Measurements from ENCODE around the gene TMEM254. TPM values are rescaled to one million over a fixed set of nuclear protein-coding genes. Genes with fewer than 3 reads are reported as not detected.
"Not testable (repeated sequence)": the region's sequence is repeated elsewhere in the genome, so short reads cannot be mapped to it uniquely, and the experiment has no call there.

The TMEM254 gene
- total RNA-seq, 6 experiments from 2014 or later: 18.1 to 33.7 (median 30.8) TPM

DNA sequence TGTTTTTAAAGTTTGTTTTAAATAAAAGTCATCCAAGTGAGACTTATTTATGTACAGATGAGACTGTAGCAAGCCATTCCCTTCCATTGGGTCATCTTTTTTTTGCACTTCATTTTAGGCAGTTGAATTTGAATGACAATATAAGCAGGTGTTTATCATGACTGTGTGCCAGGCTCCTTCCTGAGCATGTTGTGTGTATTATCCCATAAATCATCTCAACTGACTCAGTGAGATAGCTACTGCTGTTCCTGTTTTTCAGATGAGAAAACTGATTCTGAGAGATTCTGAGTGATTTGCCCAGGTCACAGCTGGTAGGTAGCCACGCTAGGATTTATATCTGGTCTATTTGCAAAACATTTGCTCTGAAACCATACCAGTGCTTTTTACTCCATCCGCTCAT lies 11.7 kb downstream of the TMEM254 start:
- H3K36me3 ChIP-seq: no peaks in the 10 kb centered on the region
- intact Hi-C loops (cut with DNase I): no loop called here
- no peak overlapping the region for H3K27ac ChIP-seq
- no peaks in the 10 kb centered on the region for H3K4me1 ChIP-seq
- 65% methylated on average over 2 of the region's 2 CpGs for WGBS (ENCODE audit: insufficient coverage, low coverage, low lambda C conversion rate, missing lambda C conversion rate)
- DNase-seq: no peak
- no peak overlapping the region for H3K4me3 ChIP-seq
- H3K27me3 ChIP-seq: no peaks in the 10 kb centered on the region
- H3K9me3 ChIP-seq: no peaks in the 10 kb centered on the region
- ATAC-seq: no peak
- TF ChIP-seq, protein P1, sequence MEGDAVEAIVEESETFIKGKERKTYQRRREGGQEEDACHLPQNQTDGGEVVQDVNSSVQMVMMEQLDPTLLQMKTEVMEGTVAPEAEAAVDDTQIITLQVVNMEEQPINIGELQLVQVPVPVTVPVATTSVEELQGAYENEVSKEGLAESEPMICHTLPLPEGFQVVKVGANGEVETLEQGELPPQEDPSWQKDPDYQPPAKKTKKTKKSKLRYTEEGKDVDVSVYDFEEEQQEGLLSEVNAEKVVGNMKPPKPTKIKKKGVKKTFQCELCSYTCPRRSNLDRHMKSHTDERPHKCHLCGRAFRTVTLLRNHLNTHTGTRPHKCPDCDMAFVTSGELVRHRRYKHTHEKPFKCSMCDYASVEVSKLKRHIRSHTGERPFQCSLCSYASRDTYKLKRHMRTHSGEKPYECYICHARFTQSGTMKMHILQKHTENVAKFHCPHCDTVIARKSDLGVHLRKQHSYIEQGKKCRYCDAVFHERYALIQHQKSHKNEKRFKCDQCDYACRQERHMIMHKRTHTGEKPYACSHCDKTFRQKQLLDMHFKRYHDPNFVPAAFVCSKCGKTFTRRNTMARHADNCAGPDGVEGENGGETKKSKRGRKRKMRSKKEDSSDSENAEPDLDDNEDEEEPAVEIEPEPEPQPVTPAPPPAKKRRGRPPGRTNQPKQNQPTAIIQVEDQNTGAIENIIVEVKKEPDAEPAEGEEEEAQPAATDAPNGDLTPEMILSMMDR (IDR thresholded peaks at IDR 0.05): no peak
- no peak for TF ChIP-seq POLR2A (IDR thresholded peaks at IDR 0.05)

DNA sequence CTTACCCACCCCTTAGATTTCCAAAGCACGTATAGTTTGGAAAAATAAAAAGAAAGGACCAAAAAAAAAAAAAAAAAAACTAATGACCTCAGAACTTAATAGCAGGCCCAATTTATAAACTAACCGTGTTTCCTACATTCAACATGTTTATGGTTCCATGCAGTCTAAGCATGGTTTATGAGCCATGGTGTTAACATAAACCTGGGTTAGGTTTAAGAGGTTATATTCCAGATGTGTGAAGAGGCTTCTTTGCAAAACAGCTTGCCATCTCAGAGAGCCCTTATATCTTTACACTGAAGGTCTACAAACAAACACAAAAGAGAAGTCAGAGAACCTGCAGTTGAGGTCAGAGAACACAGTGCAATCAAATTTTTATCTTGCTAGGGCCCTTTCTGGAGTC lies 15.8 kb downstream of the TMEM254 start:
- no peaks in the 10 kb centered on the region for H3K9me3 ChIP-seq
- H3K4me1 ChIP-seq: no peaks in the 10 kb centered on the region
- no peak overlapping the region for H3K4me3 ChIP-seq
- no peaks in the 10 kb centered on the region for H3K27me3 ChIP-seq
- H3K27ac ChIP-seq: no peak overlapping the region
- intact Hi-C loops (cut with DNase I): no loop called here
- WGBS (ENCODE audit: insufficient coverage, low coverage, low lambda C conversion rate, missing lambda C conversion rate): 75% methylated on average over 2 of the region's 2 CpGs
- no peaks in the 10 kb centered on the region for H3K36me3 ChIP-seq
- DNase-seq (no peak), ATAC-seq (no peak)
- TF ChIP-seq, protein P1 (IDR thresholded peaks at IDR 0.05): no peak
- TF ChIP-seq POLR2A (IDR thresholded peaks at IDR 0.05): no peak

DNA sequence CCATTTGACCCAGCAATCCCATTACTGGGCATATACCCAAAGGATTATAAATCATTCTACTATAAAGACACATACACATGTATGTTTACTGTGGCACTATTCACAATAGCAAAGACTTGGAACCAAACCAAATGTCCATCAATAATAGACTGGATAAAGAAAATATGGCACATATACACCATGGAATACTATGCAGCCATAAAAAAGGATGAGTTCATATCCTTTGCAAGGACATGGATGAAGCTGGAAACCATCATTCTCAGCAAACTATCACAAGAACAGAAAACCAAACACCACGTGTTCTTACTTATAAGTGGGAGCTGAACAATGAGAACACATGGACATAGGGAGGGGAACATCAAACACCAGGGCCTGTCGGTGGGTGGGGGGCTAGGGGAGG lies 19.8 kb downstream of the TMEM254 start:
- H3K4me3 ChIP-seq; intact Hi-C loops (cut with DNase I); ATAC-seq; H3K27me3 ChIP-seq; H3K27ac ChIP-seq; H3K9me3 ChIP-seq; DNase-seq; H3K4me1 ChIP-seq; H3K36me3 ChIP-seq: not testable (repeated sequence)
- WGBS (ENCODE audit: insufficient coverage, low coverage, low lambda C conversion rate, missing lambda C conversion rate): 86% methylated on average over 2 of the region's 2 CpGs

DNA sequence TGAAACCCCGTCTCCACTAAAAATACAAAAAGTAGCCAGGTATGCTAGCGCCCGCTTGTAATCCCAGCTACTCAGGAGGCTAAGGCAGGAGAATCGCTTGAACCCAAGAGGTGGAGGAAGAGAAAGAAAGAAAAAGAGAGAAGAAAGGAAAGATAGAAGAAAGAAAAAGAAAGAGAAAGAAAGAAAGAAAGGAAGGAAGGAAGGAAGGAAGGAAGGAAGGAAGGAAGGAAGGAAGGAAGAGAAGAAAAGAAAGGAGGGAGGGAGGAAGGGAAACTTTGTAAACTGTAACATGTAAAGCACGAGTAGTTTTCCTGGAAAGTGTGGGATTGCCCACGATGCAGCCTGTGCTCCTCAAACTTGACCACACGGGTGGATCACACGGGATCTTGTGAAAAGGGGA lies 20.8 kb downstream of the TMEM254 start:
- H3K36me3 ChIP-seq; intact Hi-C loops (cut with DNase I); H3K4me1 ChIP-seq; H3K4me3 ChIP-seq; DNase-seq; H3K27ac ChIP-seq; ATAC-seq; H3K9me3 ChIP-seq; H3K27me3 ChIP-seq: not testable (repeated sequence)
- WGBS (ENCODE audit: insufficient coverage, low coverage, low lambda C conversion rate, missing lambda C conversion rate): 70% methylated on average over 7 of the region's 8 CpGs

DNA sequence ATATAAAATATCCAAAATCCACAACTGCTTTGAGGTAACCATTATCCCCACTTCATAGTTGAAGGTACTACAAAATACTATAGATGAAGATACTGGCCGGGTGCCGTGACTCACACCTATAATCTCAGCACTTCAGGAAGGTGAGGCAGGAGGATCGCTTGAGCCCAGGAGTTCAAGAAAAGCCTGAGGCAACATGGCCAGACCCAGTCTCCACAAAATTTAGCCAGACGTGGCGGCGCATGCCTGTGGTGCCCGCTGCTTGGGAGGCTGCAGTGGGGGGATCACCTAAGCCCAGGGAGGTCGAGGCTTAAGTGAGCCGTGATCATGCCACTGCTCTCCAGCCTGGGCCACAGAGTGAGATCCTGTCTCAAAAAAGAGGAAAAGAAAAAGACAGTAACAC lies 21.7 kb downstream of the TMEM254 start:
- no peak for DNase-seq
- Histone ChIP-seq H3K4me3 (no peak overlapping the region), H3K9me3 (no peaks in the 10 kb centered on the region), H3K36me3 (no peaks in the 10 kb centered on the region), H3K27ac (no peak overlapping the region), H3K27me3 (no peaks in the 10 kb centered on the region), H3K4me1 (no peaks in the 10 kb centered on the region)
- ATAC-seq: no peak
- TF ChIP-seq, protein P1 (IDR thresholded peaks at IDR 0.05): no peak
- TF ChIP-seq POLR2A (IDR thresholded peaks at IDR 0.05): no peak
- intact Hi-C loops (cut with DNase I): no loop called here
- 92% methylated on average over 7 of the region's 9 CpGs for WGBS (ENCODE audit: insufficient coverage, low coverage, low lambda C conversion rate, missing lambda C conversion rate)

Measured in right lobe of liver (tissue), 6 donors.